Activated CD4-positive, alpha-beta T cell treated with anti-CD3 and anti-CD28 coated beads, Interleukin-2, amount 50 U/mL, for 48 hours (primary cell): ENCODE measurements around the gene ZNF442.
"Not testable (repeated sequence)": the region's sequence is repeated elsewhere in the genome, so short reads cannot be mapped to it uniquely, and the experiment has no call there.

Source experiments
- DNase-seq, 2 experiments: peaks; one replicate each; pipeline ENCODE4 v3.0.0-alpha.2; 2020

The ZNF442 gene

DNA sequence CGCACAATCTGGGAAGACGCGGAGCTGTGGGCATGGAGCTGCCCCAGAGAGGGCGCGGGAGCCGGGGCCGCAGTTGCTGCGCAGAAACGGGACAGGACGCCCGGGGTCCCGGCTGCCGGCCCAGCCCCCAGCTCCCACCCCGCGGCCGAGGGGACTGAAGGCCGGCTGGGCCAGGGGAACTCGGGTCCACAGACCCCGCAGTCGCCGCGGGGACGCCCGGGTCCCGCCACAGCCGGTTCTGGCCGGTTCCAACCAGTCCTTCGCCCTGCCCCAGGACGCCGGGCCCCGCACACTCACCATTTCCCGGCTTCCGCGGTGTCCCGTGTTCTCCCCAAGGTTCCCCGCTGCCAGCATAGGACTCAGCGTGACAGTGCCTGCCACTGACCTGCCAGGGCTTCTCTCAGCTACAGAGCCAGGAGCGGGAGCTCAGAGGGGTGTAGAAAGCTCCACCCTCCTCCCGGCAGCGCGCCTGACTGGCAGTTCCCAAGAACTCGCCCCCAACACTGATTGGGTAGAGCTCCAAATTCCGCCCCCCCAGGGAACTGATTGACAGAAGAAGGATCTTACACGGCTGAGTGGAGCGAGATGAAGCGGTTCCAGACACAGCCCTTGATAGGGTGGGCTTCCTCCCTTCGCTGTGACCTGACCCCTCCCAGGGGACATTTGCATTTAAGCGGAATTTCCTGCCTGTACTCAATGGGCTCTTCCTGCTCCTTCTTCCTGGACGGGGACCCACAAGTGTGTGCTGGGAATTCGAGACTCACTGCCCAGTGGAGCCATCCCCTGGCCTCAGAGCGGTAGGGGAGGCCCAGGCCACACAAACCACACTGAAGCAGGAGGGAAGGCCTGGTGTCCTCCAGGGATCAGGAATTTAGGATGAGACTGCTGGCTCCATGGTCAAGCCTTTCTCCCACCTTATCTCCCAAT is at the start of gene ZNF442:
Gene ZNF442, minus strand, starts transcription at position 448 of the 927 bp plus-strand sequence. CDS start 2,052 bp downstream, outside the sequence.
- peak; percentile 88 to 93 for DNase-seq

DNA sequence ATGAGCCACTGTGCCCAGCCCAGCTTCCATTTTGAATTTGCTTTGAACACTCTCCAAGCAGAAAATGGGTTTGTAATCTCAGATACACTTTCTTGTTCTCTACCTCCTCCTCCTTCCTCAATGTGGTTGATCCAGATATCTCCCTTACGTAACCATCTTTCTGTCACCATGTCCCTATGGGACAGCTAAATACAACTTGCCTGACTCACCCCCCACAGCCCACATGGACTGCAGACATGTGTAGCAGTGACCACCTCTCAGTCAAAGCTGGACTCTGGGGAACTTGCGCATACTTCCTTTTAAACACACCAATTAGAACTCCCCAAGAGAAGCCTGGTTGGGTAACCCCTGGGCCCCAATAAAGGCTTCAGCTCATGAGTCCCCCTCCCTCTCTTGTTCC is 46.4 kb upstream of the ZNF442 start:
- no peak for DNase-seq

DNA sequence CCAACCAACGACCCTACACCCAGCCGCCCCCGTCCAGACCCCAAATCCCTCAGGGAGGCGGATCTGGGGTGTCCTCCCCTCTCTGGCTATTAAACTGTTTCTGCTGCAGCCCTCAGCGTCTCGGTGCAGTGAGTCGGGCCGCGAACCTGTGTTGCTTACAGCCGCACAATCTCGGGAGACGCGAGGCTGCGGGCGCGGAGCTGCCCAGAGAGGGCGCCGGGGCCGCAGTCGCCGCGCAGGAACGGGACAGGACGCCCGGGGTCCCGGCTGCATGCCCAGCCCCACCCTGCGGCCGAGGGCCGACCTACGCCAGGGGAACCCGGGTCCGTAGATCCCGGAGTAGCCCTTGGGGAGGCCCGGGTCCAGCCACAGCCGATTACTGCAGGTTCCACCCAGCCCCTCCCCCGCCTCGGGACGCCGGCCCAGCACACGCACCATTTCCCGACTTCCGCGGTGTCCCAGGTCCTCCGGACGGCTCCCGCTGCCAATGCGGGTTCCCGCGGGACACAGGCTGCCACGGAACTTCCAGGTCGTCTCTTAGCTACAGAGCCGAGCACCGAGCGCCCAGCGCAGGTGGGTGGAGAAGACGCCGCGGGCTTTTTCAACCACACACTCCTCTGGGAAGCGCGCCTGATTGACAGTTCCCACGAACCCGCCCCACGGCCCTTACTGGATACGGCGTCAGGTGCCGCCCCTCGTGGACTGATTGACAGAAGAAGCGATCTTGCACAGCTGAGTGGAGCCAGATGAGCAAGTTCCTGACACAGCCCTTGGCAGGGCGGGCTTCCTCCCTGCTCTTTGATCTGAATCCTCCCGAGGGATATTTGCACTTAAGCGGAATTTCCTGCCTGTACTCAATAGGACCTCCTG is 35.4 kb upstream of the ZNF442 start, which contains the start of gene ZNF799:
Gene ZNF799, minus strand, starts transcription at position 639 of the 870 bp plus-strand sequence. Its CDS starts 201 bp downstream, at position 438.
- peak; percentile 90 to 95 for DNase-seq

DNA sequence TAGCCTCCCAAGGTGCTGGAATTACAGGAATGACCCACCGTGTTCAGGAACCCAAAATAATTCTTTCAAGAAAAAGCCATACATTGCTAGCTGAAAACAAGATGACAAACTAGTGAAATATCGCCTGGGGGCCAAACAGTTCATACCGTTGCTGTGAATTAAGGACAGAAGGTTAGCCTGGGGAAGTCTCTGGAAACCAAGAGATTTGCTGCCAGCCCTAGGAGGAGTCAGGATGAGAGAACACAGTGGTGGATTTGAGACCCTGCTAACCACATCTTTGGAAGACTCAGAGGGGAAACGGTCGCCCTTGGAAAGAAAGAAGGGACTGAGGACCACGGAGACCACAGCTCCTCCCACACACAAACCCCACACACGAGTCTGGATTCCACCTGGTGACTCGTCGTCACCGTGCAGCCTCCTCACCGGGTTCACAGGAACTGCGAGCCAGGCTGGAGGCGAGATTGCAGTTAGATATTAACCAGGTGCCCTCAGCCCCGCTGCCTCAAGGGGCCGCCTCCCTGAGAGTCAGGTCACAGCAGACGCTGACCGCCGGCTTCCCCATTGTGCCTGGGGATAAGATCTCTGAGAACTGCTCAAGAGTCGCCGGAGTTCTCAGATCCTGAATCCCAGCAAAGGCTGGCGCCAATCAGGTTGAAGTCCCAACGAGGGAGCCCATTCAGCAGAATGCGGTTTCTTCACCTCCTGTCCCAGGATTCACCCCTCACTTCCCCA is 34.6 kb upstream of the ZNF442 start:
- DNase-seq: peak; percentile 38 to 51

DNA sequence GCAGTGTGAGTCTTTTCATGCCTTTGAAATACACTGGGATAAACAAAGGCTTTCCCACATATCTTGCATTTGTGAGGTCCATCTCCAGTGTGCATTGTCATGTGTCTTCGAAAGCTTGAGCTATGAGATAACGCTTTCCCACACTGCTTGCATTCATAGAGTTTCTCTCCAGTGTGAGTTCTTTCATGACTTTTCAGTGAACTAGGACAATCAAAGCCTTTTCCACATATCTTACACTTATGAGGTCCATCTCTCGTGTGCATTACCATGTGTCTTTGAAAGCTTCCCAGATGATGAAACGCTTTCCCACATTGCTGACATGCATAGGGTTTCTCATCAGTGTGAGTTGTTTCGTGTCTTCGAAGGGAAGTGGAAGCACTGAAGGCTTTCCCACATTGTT is 25.7 kb upstream of the ZNF442 start:
- DNase-seq: not testable (repeated sequence)

DNA sequence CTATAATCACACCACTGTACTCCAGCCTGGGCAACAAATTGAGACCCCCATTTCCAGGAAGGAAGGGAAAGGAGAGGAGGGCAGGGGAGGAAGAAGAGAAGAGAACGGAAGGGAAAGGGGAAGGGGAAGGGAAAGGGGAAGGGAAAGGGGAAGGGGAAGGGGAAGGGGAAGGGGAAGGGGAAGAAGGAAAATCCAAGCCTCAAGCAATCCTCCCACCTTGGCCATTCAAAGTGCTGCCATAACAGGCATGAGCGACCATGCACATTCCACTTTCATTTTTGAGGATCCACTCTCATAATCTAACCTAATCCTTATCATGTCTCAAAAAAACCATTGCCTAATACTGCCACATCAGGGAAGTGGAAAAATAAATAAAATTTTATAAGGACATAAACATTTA is 20.9 kb upstream of the ZNF442 start:
- not testable (repeated sequence) for DNase-seq

DNA sequence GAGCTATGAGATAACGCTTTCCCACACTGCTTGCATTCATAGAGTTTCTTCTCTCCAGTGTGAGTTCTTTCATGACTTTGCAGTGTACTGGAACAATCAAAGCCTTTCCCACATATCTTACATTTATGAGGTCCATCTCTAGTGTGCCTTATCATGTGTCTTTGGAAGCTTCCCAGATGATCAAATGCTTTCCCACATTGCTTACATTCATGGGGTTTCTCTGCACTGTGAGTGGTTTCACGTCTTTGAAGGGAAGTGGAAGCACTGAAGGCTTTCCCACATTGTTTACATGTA is 14.9 kb upstream of the ZNF442 start:
- DNase-seq: no peak

DNA sequence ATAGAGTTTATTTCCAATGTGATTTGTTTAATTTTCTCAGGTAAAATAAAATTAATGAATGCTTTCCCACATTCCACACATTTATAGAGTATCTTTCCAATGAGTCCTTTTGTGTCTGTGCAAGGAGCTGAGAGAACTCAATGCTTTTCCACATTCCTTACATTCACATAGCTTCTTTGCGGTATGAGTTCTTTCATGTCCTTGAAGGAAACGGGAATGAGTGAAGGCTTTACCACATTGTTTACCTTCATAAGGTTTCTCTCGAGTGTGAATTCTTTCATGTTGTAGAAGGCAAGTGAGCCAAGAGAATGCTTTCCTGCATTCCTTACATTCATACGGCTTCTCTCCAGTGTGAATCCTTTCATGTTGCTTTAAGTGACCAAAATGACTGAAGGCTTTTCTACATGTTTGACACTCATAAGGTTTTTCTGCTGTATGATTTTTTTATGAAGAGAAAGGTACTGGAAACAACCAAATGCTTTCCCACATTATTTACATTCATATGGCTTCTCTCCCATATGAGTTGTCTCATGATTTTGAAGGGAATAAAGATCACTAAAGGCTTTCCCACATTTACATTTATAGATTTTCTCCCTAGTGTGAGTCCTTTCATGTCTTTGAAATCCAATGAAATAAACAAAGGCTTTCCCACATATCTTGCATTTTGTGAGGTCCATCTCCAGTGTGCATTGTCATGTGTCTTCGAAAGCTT is 14.4 kb upstream of the ZNF442 start:
- DNase-seq: no peak

DNA sequence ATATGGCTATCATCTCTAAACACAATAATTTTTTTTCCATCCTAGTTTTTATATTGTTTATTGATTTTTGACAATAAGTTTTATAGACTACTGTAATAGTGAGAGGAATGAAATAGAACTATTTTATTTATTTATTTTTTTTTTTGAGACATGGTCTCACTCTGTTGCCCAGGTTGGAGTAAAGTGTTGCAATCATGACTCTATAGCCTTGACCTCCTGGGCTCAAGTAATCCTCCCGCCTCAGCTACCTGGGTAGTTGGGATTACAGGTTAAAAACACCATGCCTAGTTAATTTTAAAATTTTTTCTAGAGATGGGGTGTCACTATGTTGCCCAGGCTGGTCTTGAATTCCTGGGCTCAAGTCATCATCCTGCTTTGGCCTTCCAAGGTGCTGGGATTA is 8.5 kb upstream of the ZNF442 start:
- no peak for DNase-seq

DNA sequence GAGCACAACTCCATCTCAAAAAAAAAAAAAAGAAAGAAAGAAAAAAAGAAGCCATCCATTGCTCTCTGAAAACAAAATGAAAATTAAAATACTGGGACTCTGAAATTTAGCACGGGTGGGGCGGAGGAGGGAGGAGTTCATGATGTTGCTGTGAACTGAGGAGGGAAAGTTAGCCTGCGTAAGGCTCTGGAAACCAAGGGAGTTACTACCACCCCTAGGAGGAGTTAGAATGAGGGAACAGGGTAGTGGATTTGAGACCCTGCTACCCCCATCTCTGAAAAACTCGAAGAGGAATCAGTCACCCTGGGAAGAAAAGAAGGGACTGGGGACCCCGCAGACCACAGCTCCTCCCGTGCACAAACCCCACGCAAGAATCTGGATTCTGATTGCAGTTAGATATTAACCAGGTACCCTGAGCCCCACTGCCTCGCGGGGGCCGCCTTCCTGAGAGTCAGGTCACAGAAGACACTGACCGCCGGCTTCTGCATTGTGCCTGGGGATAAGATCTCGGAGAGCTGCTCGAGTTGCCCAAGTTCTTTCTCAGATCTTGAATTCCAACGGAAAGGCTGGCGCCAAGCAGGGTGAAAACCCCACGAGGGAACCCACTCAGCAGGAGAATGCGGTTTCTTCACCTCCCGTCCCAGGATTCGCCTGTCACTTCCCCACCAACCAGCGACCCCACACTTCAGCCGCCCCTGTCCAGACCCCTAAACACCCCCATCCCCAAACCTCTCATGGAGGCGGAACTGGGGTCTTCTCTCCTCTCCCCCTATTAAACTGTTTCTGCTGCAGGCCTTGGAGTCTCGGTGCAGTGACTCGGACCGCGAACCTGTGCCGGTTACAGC is 870 bp downstream of the ZNF442 start:
- DNase-seq: no peak

DNA sequence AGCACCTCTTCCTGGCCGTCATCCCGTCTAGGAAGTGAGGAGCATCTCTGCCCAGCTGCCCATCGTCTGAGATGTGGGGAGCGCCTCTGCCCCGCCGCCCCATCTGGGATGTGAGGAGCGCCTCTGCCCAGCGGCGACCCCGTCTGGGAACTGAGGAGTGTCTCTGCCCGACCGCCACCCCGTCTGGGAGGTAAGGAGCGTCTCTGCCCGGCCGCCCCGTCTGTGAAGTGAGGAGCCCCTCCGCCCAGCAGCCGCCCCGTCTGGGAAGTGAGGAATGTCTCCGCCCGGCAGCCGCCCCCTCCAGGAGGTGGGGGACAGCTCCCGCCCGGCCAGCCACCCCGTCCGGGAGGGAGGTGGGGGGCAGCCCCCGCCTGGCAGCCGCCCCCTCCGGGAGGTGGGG is 3.2 kb downstream of the ZNF442 start:
- DNase-seq: not testable (repeated sequence)

DNA sequence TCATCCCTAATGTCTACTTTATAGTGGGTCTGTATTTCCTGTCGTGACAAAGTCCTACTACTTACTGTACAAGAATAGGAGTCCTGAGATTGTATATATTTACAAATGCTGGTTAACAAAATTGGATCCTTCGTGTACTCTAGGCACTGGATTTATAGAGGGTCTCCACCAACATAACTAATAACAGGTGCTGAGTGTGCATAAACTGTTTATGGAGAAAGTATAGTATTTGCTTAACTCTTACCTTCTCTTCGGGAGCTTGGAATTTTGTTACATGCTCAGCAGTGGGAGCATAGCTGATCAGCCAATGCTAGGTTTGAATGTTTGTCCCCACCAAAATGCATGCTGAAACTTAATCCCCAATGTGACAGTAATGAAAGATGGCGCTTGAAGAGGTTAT is 12.1 kb downstream of the ZNF442 start:
- no peak for DNase-seq

DNA sequence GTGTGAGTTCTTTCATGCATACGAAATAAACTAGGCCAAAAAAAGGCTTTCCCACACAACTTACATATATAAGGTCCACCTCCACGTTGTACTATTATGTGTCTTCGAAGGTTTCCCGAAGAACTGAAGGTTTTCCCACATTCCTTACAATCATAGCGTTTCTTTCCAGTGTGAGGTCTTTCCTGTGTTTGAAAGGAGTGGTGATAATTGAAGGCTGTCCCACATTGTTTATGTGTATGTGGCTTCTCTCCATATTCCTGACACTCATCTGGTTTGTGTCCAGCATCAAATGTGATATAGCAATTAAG is 14.6 kb downstream of the ZNF442 start:
- no peak for DNase-seq

DNA sequence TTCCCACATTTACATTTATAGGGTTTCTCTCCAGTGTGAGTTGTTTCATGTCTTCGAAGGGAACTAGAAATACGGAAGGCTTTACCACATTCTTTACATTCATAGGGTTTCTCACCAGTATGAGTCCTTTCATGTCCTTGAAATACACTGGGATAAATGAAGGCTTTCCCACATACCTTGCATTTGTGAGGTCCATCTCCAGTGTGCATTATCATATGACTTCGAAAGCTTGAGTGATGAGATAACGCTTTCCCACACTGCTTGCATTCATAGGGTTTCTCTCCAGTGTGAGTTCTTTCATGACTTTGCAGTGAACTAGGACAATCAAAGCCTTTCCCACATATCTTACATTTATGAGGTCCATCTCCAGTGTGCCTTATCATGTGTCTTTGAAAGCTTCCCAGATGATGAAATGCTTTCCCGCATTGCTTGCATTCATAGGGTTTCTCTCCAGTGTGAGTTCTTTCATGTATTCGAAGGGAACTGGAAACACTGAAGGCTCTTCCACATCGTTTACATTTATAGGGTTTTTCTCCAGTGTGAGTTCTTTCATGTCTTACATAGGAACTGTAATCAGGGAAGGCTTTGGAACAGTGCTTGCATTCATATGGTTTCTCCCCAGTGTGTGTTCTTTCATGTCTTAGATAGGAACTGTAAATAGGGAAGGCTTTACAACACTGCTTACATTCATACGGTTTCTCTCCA is 15.1 kb downstream of the ZNF442 start:
- DNase-seq: no peak

DNA sequence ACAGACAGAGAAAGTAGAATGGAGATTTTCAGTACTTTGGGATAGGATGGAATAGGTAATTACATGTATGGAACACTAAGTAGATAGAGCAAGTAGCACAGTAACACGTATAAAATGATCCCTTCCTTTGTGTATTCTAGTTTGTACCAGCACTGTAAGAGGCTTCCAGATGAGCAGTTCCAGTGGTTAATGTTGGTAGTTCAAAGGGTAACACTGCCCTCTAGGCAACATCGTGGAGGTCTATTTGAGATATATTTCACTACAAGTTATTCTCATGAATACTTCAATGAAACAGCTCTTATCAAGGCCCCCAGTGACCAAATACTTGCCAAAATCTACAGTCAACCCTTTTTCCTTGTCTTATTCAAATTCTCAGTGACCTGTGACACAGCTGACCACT is 18.6 kb downstream of the ZNF442 start:
- DNase-seq: no peak

DNA sequence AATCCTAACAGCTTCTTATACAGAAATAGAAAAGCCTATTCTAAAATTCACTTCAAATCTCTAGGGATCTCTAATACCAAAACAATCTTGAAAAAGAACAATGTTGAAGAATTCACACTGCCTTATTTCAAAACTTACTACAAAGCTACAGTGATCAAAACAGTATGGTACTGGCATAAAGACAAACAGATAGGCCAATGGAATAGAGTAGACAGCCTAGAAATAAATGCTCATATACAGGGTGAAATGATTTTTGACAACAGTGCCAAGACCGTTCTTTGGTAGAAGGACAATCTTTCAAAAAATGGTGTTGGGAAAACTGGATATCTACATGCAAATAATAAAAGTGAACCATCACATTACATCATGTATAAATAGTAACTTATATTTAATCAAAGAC is 20.3 kb downstream of the ZNF442 start:
- DNase-seq: no peak

DNA sequence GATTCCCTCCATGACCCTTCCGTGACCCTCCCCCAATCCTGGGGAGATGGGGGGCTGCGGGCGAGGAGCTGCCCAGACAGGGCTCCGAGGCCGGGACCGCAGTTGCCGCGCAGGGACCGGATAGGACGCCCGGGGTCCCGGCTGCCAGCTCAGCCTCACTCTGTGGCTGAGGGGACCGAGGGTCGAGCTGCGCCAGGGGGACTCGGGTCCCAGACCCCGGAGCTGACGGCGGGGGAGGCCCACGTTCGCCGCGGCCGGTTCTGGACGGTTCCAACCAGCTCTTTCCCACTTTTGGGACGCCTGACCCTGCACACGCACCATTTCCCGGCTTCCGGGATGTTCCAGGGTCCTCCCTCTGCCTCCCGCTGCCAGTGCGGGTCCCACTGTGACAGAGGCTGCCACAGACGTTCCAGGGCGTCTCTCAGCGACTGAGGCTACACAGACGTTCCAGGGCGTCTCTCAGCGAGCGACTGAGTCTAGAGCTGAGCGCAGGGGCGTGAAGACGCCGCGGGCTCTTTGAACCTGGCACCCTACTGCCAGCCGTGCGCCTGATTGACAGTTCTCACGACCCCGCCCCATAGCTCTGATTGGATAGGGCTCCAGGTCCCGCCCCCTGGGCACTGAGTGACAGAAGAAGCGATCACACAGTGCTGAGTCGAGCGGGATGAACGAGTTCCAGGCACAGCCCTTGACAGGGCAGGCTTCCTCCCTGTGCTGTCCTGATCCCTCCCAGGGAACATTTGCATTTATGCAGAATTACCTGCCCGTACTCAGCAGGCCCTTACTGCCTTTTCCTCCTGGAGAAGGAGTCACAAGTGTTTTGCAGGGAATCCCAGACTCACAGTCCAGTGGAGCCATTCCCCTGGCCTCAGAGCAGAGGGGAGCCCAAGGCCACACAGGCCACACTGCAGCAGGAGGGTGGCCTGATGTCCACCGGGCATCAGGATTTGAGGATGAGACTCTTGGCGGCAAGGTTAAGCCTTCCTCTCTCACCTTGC is 32.0 kb downstream of the ZNF442 start, which contains the start of gene ZNF563:
Gene ZNF563, minus strand, starts transcription at position 472 of the 998 bp plus-strand sequence. Its CDS starts 151 bp downstream, at position 321.
- peak; percentile 99 to 100 for DNase-seq

DNA sequence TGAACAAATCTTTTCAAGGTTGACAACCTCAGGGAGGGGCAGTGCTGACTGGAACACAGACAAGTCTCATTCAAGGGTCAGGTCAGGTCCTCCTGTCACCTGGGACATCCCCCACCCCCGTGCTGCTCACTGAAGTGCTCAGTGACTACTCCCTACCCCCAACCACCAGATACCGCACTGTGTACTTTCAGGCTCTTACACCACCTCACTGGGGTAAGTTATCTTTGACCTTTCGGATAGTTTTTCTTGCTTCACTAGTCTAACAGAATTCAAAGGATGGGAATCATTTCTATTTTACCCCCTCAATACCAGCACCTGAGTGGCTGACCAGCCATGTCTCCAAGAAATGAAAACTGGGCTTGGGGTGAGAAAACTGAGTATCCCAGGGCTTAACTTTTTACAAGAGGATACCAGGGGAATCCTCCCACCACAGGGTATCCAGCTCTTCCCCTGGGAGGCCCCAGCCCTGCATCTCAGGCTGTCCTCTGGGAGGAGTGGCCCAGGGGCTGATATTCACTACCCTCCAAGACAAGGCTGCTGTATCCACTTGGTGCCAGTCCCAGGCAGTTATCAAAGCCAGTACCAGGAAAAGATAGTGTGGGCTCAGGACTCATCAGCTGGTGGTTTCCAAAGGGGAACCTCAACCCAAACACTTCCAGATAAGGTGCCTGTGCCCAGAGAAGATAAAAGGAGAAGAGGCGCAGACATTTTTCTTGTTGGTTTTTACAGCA is 34.1 kb downstream of the ZNF442 start:
- peak; percentile 85 to 89 for DNase-seq

DNA sequence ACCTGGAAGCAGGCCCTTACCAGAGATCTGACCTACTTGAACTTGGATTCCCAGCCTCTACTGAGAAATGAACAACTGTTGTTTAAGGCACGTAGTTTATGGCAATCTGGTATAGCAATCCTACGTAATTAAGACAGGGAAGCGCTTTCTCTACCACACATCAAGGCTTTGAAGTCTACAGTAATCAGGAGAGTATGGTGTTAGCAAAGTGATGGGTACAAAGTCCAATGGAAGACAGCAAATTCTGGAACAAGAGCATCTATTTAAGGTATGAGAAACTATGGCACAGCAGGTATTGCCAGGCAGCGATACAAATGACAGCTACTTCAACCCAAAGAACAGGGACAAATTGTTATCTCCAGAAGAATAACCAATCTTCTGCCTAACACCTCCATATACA is 35.1 kb downstream of the ZNF442 start:
- DNase-seq: no peak
